HFFc6 (cell line): ENCODE measurements around the gene SRMS. TPM values are rescaled to one million over a fixed set of nuclear protein-coding genes. Genes with fewer than 3 reads are reported as not detected.

Experiments
- DNase-seq: peaks from one replicate; pipeline ENCODE4 v3.0.0-alpha.2; 2018
- H3K27ac Mint-ChIP-seq: 2 replicates; pipeline ENCODE4 v1.8.0; 2020; ENCODE audit warnings: mild to moderate bottlenecking, mixed read lengths
- H3K27me3 Mint-ChIP-seq: 2 replicates; pipeline ENCODE4 v1.8.0; 2021; ENCODE audit warnings: mild to moderate bottlenecking, moderate library complexity, mixed read lengths; ENCODE audit not compliant: insufficient read depth
- H3K36me3 Mint-ChIP-seq: 2 replicates; pipeline ENCODE4 v1.8.0; 2021; ENCODE audit warnings: low read depth, mixed read lengths
- H3K4me1 Mint-ChIP-seq: 2 replicates; pipeline ENCODE4 v1.8.0; 2020; ENCODE audit warnings: low read depth, mixed read lengths
- H3K4me3 Mint-ChIP-seq: 2 replicates; pipeline ENCODE4 v1.8.0; 2020; ENCODE audit warnings: mild to moderate bottlenecking, moderate library complexity, mixed read lengths
- H3K9me3 Mint-ChIP-seq: 2 replicates; pipeline ENCODE4 v1.8.0; 2020; ENCODE audit warnings: mild to moderate bottlenecking, mixed read lengths
- CTCF ChIP-seq: fragments of 200-600 bp; sonication (generic); IDR thresholded peaks from 2 replicates; pipeline ENCODE4 v1.5.0; 2021; ENCODE audit warnings: antibody characterized with exemption, mild to moderate bottlenecking
- total RNA-seq, 6 experiments: library from RNA; stranded (reverse); fragmentation: NEBNext Ultra II Directional; extraction: Animal tissue kit (Norgen Biotek cat#: 25700); gene quantifications; 2 replicates in 1 of 6; 3 replicates in 5 of 6; pipeline ENCODE4 v1.2.3, GENCODE V29; 2021

The SRMS gene
- total RNA-seq, 6 experiments from 2014 or later: not detected

- Mint-ChIP-seq H3K36me3 (no peaks in the 10 kb centered on the region), H3K27ac (no peak overlapping the region), H3K9me3 (no peaks in the 10 kb centered on the region), H3K4me1 (peaks cover 7% of the 10 kb centered on the region), H3K27me3 (peaks cover 15% of the 10 kb centered on the region; the same call in 1 of the 2 replicates), H3K4me3 (no peak overlapping the region)
- TF ChIP-seq CTCF: peak; percentile 61
- DNase-seq: peak; percentile 28
Observed at GRCh38 chr20:63580796-63581461, 33.4 kb upstream of the SRMS start.

DNA sequence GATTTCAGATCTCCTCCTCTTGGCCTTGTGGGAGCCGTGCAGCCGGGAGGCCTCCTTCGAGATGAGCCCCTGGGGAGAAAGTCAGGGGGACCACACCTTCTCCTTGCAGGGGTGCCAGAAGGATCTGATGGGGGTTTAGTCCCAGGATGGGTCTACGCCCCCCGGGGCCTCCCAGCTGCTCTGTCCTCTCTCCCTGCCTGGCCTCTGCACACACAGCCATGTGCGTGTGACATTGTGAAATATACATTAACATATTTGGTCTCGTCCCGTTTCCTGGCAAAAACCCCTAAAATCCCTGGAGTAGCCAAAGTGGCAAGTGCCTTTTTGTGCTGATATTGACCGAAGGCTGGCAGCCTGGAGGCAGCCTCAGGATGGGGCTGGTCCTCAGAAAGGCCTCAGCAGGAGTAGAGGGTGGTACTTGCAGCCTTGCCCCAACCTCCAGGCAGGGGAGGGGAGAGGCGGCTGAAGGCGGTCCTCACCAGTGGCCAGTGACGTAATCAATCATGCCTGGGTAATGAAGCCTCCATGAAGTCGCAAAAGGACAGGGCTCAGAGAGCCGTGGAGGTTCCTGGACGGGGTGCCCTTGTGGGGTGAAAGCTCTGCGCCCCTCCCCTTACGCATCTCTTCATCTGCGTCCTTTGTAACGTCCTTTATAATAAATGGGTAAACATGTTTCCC, 31.6 kb upstream of the SRMS start:
- H3K9me3 Mint-ChIP-seq: no peaks in the 10 kb centered on the region
- DNase-seq: no peak
- peaks cover 15% of the 10 kb centered on the region; the same call in 1 of the 2 replicates for H3K27me3 Mint-ChIP-seq
- H3K4me1 Mint-ChIP-seq: peaks cover 17% of the 10 kb centered on the region
- H3K36me3 Mint-ChIP-seq: no peaks in the 10 kb centered on the region
- no peak for TF ChIP-seq CTCF
- H3K27ac Mint-ChIP-seq: no peak overlapping the region
- no peak overlapping the region for H3K4me3 Mint-ChIP-seq

DNA sequence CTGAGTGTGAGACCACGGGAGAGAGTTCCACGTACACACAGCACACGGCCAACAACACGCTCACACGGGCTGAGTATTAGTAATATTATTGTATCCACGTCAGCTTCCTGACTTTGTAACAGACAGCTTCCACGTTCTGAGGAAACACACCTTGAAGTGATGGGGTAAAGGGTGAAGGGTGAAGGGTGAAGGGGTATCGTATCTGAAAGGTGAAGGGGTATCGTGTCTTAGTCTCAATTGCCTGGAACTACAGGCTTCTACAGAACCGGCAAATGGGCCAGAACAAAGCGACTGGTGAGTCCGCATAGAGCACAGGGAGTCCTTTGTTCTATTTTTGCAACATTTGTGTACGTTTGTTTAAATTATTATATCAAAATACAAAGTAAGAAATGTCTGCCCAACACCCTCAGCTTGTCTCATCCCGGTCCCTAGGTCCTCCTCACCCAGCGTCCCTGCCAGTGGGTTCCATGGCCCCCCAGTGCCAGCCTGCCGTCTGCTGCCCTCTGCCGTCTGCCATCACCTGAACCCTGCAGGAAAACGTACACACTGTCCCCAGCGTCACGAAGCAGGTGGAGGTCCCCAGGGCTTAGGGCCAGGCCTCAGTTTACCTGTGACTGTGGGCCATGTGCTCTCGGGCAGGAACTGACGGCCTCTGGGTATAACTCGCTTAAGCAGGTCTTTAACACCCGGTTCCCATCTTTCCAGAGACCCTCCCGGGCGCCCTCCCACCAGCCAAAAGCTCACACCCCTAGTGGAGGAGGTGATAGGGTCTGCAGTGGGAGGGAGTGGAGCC, 30.9 kb upstream of the SRMS start:
- H3K36me3 Mint-ChIP-seq: no peaks in the 10 kb centered on the region
- peaks cover 17% of the 10 kb centered on the region for H3K4me1 Mint-ChIP-seq
- DNase-seq: no peak
- H3K27me3 Mint-ChIP-seq: peaks cover 15% of the 10 kb centered on the region; the same call in 1 of the 2 replicates
- H3K4me3 Mint-ChIP-seq: no peak overlapping the region
- no peaks in the 10 kb centered on the region for H3K9me3 Mint-ChIP-seq
- no peak overlapping the region for H3K27ac Mint-ChIP-seq
- no peak for TF ChIP-seq CTCF

DNA sequence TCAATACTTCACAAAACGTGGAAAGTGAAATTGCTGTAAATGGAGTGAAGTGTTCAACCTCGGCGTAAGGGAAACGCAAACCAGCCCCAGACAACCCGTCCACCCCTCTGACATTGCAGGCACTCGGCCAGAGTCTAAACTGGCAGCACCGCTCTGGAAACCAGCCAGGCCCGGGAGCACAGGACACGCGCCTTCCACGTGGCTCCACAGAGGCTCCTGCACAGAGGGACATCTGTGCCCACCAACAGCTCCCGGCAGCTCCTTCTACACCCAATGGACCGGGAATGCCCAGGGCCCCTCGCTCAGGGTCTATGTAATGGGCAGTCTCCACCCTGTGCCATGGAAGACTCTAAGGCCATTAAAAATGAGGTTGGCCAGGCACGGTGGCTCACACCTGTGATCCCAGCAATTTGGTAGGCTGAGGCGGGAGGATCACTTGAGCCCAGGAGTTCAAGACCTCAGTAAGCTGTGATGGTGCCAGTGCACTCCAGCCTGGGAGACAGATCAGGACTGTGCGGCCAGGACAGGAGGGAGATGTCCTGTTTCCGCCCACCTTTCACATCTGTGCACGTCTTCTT, 29.9 kb upstream of the SRMS start:
- H3K27ac Mint-ChIP-seq: no peak overlapping the region
- H3K9me3 Mint-ChIP-seq: no peaks in the 10 kb centered on the region
- H3K27me3 Mint-ChIP-seq: peaks cover 12% of the 10 kb centered on the region; the same call in 1 of the 2 replicates
- TF ChIP-seq CTCF: no peak
- H3K36me3 Mint-ChIP-seq: no peaks in the 10 kb centered on the region
- H3K4me1 Mint-ChIP-seq: peaks cover 17% of the 10 kb centered on the region
- DNase-seq: no peak
- H3K4me3 Mint-ChIP-seq: no peak overlapping the region

- Mint-ChIP-seq H3K4me1 (peaks cover 17% of the 10 kb centered on the region), H3K27me3 (peaks cover 9% of the 10 kb centered on the region; the same call in 1 of the 2 replicates), H3K9me3 (no peaks in the 10 kb centered on the region), H3K36me3 (no peaks in the 10 kb centered on the region), H3K4me3 (peak overlapping the region; percentile 36), H3K27ac (peak overlapping the region; percentile 33)
- no peak for TF ChIP-seq CTCF
- no peak for DNase-seq
Observed at GRCh38 chr20:63576311-63576710, 28.8 kb upstream of the SRMS start.
